ENCODE data around the gene GSX1.

DNA sequence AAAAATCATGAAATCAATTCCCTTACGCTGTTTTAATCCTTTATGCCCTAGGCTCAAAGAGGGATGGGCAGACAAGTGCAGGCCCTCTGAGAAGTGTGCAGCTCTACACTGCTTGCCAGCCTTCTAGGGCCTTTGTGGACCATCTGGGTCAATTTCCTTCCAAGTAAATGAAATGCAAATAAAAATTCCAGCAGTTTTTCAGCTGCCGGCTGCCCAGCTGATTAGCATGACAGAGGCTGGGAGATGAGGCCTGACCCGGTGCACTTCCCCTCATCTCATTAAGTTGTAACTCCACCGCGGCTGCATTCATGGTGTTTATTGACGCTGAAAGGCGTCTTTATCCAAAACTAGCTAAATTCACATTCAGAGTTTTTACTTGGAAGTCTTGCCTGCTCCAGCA, 47.5 kb upstream of the GSX1 start:
- TF ChIP-seq ARID2 (IDR thresholded peaks at IDR 0.05) (no peak), ZNF224 (CRISPR knock-in tag; IDR thresholded peaks at IDR 0.05) (no peak), EZH2 (IDR thresholded peaks at IDR 0.05; ENCODE audit: borderline replicate concordance, low read depth, low read length) (no peak), MAFF (IDR thresholded peaks at IDR 0.05; ENCODE audit: low read length) (no peak), MYC (IDR thresholded peaks at IDR 0.05; ENCODE audit: low read depth, low read length) (no peak), MYC (CRISPR knock-in tag; IDR thresholded peaks at IDR 0.05; ENCODE audit: borderline replicate concordance, low read depth) (no peak)
- TF ChIP-seq, protein P1, sequence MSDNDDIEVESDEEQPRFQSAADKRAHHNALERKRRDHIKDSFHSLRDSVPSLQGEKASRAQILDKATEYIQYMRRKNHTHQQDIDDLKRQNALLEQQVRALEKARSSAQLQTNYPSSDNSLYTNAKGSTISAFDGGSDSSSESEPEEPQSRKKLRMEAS (CRISPR knock-in tag; IDR thresholded peaks at IDR 0.05): no peak
- TF ChIP-seq, protein P2, sequence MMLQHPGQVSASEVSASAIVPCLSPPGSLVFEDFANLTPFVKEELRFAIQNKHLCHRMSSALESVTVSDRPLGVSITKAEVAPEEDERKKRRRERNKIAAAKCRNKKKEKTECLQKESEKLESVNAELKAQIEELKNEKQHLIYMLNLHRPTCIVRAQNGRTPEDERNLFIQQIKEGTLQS (IDR thresholded peaks at IDR 0.05): no peak
- TF ChIP-seq, protein P2 (CRISPR knock-in tag; conservative IDR thresholded peaks at IDR 0.05): no peak

All from K562 (cell line).